ENCODE results near the gene ADAMTSL1. TPM values are rescaled to one million over a fixed set of nuclear protein-coding genes. Genes with fewer than 3 reads are reported as not detected.

Gene ADAMTSL1
- total and polyA plus RNA-seq, 2 of the 8 experiments (the other 6 are each of a cell fraction or from before 2014, with no cell fraction given): 0.84 to 1.1 TPM

DNA sequence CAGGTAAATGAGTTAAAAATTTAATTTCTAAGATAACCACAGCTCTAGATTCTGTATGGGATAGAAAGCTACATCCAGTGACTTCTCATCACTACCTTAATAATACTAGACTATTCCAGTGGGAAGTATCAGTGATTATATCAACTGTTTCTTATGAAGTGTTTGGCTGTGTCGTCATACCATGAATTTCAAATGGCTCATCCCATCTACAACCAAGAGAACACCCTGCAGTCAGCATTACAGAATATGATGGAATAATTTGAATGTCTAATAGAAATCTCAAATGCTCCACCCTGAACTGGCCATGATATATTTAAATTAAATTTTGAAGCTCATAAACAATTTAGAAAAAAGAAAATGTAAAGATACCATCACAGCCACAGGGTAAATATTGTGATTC is 245.0 kb downstream of the ADAMTSL1 start (continued):
- TF ChIP-seq, protein P1, sequence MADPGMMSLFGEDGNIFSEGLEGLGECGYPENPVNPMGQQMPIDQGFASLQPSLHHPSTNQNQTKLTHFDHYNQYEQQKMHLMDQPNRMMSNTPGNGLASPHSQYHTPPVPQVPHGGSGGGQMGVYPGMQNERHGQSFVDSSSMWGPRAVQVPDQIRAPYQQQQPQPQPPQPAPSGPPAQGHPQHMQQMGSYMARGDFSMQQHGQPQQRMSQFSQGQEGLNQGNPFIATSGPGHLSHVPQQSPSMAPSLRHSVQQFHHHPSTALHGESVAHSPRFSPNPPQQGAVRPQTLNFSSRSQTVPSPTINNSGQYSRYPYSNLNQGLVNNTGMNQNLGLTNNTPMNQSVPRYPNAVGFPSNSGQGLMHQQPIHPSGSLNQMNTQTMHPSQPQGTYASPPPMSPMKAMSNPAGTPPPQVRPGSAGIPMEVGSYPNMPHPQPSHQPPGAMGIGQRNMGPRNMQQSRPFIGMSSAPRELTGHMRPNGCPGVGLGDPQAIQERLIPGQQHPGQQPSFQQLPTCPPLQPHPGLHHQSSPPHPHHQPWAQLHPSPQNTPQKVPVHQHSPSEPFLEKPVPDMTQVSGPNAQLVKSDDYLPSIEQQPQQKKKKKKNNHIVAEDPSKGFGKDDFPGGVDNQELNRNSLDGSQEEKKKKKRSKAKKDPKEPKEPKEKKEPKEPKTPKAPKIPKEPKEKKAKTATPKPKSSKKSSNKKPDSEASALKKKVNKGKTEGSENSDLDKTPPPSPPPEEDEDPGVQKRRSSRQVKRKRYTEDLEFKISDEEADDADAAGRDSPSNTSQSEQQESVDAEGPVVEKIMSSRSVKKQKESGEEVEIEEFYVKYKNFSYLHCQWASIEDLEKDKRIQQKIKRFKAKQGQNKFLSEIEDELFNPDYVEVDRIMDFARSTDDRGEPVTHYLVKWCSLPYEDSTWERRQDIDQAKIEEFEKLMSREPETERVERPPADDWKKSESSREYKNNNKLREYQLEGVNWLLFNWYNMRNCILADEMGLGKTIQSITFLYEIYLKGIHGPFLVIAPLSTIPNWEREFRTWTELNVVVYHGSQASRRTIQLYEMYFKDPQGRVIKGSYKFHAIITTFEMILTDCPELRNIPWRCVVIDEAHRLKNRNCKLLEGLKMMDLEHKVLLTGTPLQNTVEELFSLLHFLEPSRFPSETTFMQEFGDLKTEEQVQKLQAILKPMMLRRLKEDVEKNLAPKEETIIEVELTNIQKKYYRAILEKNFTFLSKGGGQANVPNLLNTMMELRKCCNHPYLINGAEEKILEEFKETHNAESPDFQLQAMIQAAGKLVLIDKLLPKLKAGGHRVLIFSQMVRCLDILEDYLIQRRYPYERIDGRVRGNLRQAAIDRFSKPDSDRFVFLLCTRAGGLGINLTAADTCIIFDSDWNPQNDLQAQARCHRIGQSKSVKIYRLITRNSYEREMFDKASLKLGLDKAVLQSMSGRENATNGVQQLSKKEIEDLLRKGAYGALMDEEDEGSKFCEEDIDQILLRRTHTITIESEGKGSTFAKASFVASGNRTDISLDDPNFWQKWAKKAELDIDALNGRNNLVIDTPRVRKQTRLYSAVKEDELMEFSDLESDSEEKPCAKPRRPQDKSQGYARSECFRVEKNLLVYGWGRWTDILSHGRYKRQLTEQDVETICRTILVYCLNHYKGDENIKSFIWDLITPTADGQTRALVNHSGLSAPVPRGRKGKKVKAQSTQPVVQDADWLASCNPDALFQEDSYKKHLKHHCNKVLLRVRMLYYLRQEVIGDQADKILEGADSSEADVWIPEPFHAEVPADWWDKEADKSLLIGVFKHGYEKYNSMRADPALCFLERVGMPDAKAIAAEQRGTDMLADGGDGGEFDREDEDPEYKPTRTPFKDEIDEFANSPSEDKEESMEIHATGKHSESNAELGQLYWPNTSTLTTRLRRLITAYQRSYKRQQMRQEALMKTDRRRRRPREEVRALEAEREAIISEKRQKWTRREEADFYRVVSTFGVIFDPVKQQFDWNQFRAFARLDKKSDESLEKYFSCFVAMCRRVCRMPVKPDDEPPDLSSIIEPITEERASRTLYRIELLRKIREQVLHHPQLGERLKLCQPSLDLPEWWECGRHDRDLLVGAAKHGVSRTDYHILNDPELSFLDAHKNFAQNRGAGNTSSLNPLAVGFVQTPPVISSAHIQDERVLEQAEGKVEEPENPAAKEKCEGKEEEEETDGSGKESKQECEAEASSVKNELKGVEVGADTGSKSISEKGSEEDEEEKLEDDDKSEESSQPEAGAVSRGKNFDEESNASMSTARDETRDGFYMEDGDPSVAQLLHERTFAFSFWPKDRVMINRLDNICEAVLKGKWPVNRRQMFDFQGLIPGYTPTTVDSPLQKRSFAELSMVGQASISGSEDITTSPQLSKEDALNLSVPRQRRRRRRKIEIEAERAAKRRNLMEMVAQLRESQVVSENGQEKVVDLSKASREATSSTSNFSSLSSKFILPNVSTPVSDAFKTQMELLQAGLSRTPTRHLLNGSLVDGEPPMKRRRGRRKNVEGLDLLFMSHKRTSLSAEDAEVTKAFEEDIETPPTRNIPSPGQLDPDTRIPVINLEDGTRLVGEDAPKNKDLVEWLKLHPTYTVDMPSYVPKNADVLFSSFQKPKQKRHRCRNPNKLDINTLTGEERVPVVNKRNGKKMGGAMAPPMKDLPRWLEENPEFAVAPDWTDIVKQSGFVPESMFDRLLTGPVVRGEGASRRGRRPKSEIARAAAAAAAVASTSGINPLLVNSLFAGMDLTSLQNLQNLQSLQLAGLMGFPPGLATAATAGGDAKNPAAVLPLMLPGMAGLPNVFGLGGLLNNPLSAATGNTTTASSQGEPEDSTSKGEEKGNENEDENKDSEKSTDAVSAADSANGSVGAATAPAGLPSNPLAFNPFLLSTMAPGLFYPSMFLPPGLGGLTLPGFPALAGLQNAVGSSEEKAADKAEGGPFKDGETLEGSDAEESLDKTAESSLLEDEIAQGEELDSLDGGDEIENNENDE (IDR thresholded peaks at IDR 0.05; ENCODE audit: insufficient replicate concordance, low read length): no peak
- TF ChIP-seq SP2 (IDR thresholded peaks at IDR 0.05; ENCODE audit: low read length) (no peak), BCL11A (IDR thresholded peaks at IDR 0.05; ENCODE audit: low read depth in 2 of 2, low read length in 2 of 2) (no peak), CEBPB (IDR thresholded peaks at IDR 0.05; ENCODE audit: low read depth, low read length) (no peak), KDM1A (IDR thresholded peaks at IDR 0.05; ENCODE audit: borderline replicate concordance, low read length) (no peak), RBBP5 (IDR thresholded peaks at IDR 0.05; ENCODE audit: borderline replicate concordance, low read depth, low read length) (no peak), SUZ12 (IDR thresholded peaks at IDR 0.05; ENCODE audit: low read length) (no peak)

Measured in H1 (cell line).